SK-N-SH treated with all-trans-retinoic acid at 6 μM for 48 hours (cell line): ENCODE results near the gene ASCC1.

Experiments
- ARNTL ChIP-seq: fragments of 450-650 bp; formaldehyde crosslinking; IDR thresholded peaks from 2 replicates; pipeline ENCODE4 v1.5.0; 2020; ENCODE audit warnings: low read depth, mild to moderate bottlenecking, moderate library complexity, borderline replicate concordance
- BACH2 ChIP-seq: fragments of 250-450 bp; sonication (Bioruptor Pico); IDR thresholded peaks from 2 replicates; pipeline ENCODE4 v1.9.0; 2021; ENCODE audit warnings: mild to moderate bottlenecking, borderline replicate concordance
- GLIS3 ChIP-seq: fragments of 250-450 bp; sonication (Bioruptor Pico); IDR thresholded peaks from 2 replicates; pipeline ENCODE4 v1.5.0; 2020; ENCODE audit warnings: mild to moderate bottlenecking, moderate library complexity
- OSR1 ChIP-seq: fragments of 250-450 bp; sonication (Bioruptor Pico); IDR thresholded peaks from 2 replicates; pipeline ENCODE4 v1.8.0; 2022; ENCODE audit warnings: moderate library complexity, mild to moderate bottlenecking, inconsistent platforms
- PATZ1 ChIP-seq: fragments of 250-450 bp; sonication (Bioruptor Pico); IDR thresholded peaks from 2 replicates; pipeline ENCODE4 v1.8.0; 2020; ENCODE audit warnings: mild to moderate bottlenecking, moderate library complexity, borderline replicate concordance
- RARB ChIP-seq: fragments of 250-450 bp; sonication (Bioruptor Pico); IDR thresholded peaks from 2 replicates; pipeline ENCODE4 v1.8.0; 2021; ENCODE audit warnings: mild to moderate bottlenecking, moderate library complexity
- TSHZ2 ChIP-seq: fragments of 250-450 bp; sonication (Bioruptor Pico); IDR thresholded peaks from 2 replicates; pipeline ENCODE4 v1.5.0; 2020; ENCODE audit warnings: mild to moderate bottlenecking, moderate library complexity
- ZFP3 ChIP-seq: fragments of 250-450 bp; sonication (Bioruptor Pico); IDR thresholded peaks from 2 replicates; pipeline ENCODE4 v1.5.0; 2020; ENCODE audit warnings: mild to moderate bottlenecking, moderate library complexity
- ZNF70 ChIP-seq: fragments of 450-650 bp; formaldehyde crosslinking; IDR thresholded peaks from 2 replicates; pipeline ENCODE4 v1.5.0; 2020; ENCODE audit warnings: mild to moderate bottlenecking, moderate library complexity
- ZNF8 ChIP-seq: fragments of 450-650 bp; formaldehyde crosslinking; IDR thresholded peaks from 2 replicates; pipeline ENCODE4 v1.5.0; 2020; ENCODE audit warnings: mild to moderate bottlenecking, moderate library complexity

GRCh38 chr10:72053690-72054089, 162.4 kb downstream of the ASCC1 start:
- TF ChIP-seq OSR1 (no peak), RARB (CRISPR knock-in tag) (no peak), ARNTL (no peak), ZNF8 (CRISPR knock-in tag) (no peak), TSHZ2 (CRISPR knock-in tag) (no peak), ZFP3 (CRISPR knock-in tag) (no peak), ZNF70 (CRISPR knock-in tag) (no peak), BACH2 (no peak), PATZ1 (CRISPR knock-in tag) (no peak), GLIS3 (CRISPR knock-in tag) (no peak)
